Thymus (tissue), 11 donors: ENCODE measurements around the gene KBTBD8. TPM values are rescaled to one million over a fixed set of nuclear protein-coding genes. Genes with fewer than 3 reads are reported as not detected.

ENCODE experiments used
- DNase-seq, 9 donors: peaks; one replicate each; pipeline ENCODE4 v3.0.0-alpha.2; 2013; ENCODE audit warnings: low spot score in 9 of 9, low read depth in 6 of 9, missing footprints in 1 of 9
- H3K27ac ChIP-seq, 2 donors: one replicate each; pipeline ENCODE4 v1.5.1; 2013; ENCODE audit warnings: control low read depth in 1 of 2, low read depth in 1 of 2, low read length in 1 of 2, mild to moderate bottlenecking in 1 of 2, moderate library complexity in 1 of 2
- H3K27me3 ChIP-seq, 2 donors: one replicate each; pipeline ENCODE4 v1.5.1; 2013; ENCODE audit warnings: low read length in 1 of 2; ENCODE audit not compliant: control insufficient read depth in 2 of 2, insufficient read depth in 1 of 2
- H3K36me3 ChIP-seq, 2 donors: one replicate each; pipeline ENCODE4 v1.5.1; 2013; ENCODE audit warnings: low read length in 1 of 2, mild to moderate bottlenecking in 1 of 2, moderate library complexity in 1 of 2; ENCODE audit not compliant: control insufficient read depth in 2 of 2, insufficient read depth in 2 of 2
- H3K4me1 ChIP-seq, 2 donors: one replicate each; pipeline ENCODE4 v1.5.1; 2013; ENCODE audit warnings: low read length in 2 of 2; ENCODE audit not compliant: control insufficient read depth in 2 of 2, insufficient read depth in 2 of 2
- H3K4me3 ChIP-seq, 2 donors: one replicate each; pipeline ENCODE4 v1.5.1; 2013; ENCODE audit warnings: low read length in 2 of 2, control low read depth in 1 of 2, mild to moderate bottlenecking in 1 of 2
- H3K9me3 ChIP-seq, 2 donors: one replicate each; pipeline ENCODE4 v1.5.1; 2013; ENCODE audit warnings: low read length in 1 of 2, mild to moderate bottlenecking in 1 of 2; ENCODE audit not compliant: control insufficient read depth in 2 of 2, insufficient read depth in 1 of 2
- WGBS: extraction: QIAGEN DNeasy Blood & Tissue Kit; methylation state at CpG from one replicate; pipeline ENCODE4 v1.1.7; 2013; 5-methylcytosine and 5-hydroxymethylcytosine counted together
- polyA plus RNA-seq: library from polyadenylated mRNA; stranded (reverse); fragments of 200-250 nt; gene quantifications from one replicate; pipeline ENCODE4 v1.2.3, GENCODE V29; 2013
- total RNA-seq: library from RNA; stranded (reverse); fragments of 120-200 nt; gene quantifications from one replicate; pipeline ENCODE4 v1.2.4, GENCODE V29; 2013
- donor health status: healthy.

Gene KBTBD8
- total and polyA plus RNA-seq, 2 donors = 2.9 to 6.9 TPM

DNA sequence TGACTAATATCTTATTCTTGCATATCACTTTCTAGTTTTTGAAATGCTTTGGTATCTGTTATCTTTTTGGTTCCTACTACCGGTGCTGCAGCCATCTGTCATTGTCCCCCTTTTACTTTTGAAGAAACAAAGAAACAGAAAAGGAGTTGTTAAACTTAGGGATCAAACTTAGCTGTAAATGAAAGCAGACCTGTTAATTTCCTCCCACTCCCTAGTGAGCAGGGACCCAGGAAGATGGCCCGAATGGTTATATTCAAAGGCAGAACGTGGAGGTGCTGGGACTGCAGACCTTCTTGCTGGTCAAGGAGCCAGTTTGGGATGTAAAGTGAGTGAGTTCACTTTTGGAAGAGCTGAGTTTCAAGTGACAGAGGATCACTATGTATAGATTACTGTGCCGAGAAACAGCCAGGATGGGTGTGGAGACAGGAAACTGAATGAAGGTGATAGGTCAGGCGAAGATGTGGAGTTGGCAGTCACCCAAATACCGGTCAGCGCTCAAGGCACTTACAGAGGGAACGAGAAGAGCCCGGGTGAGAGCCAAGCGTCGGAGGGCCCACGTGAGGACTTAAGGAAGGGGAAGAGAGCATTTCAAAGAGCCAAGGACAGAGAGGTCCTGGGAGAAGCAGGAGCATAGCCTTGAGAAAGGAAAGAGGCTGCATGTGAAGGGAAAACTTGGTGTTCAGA is 20.1 kb downstream of the KBTBD8 start:
- Histone ChIP-seq H3K4me1 (peaks cover 2 to 3% of the 10 kb centered on the region in 2 donors), H3K4me3 (no peak overlapping the region), H3K27me3 (no peaks in the 10 kb centered on the region), H3K36me3 (no peaks in the 10 kb centered on the region), H3K27ac (no peak overlapping the region), H3K9me3 (no peaks in the 10 kb centered on the region)
- WGBS = 57% methylated on average over 12 of the region's 12 CpGs
- no peak for DNase-seq

DNA sequence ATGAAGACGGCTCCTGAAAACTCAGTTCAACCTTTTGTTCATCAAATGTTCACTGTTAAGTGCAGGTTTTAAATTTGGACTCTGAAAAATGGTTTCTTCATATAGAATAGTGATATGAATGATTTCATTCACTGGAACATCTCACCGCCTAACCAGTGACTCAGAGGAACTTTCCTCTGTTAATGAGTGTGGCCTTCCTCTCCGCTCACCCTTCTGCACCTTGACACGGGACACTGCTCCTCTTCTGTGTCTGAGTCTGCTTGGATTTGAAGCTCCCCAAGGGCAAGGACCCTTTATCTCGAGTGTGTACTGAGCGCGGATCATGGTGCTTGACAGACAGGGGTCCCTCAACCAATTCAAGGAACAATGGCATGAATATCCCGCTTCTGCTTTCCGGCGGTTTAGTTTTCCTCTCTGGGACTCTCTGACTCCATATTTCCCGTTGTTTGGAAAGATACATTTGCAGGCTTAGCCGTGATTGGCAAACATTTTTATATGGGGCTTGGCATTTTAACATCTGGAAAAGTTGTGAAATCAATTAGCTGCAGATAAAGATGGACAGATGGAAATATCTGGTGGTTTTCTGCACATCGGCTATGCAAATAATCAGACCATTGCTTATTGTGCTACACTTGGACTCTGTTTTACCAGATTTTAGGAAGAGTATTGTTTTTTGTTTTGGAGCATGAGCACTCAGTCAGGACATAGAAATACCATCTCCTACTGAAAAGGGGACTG is 20.9 kb downstream of the KBTBD8 start:
- Histone ChIP-seq H3K4me3 (no peak overlapping the region), H3K36me3 (no peaks in the 10 kb centered on the region), H3K27me3 (no peaks in the 10 kb centered on the region), H3K9me3 (no peaks in the 10 kb centered on the region), H3K4me1 (peaks cover 2 to 3% of the 10 kb centered on the region in 2 donors), H3K27ac (no peak overlapping the region)
- WGBS = 97% methylated on average over 13 of the region's 13 CpGs
- DNase-seq = no peak

DNA sequence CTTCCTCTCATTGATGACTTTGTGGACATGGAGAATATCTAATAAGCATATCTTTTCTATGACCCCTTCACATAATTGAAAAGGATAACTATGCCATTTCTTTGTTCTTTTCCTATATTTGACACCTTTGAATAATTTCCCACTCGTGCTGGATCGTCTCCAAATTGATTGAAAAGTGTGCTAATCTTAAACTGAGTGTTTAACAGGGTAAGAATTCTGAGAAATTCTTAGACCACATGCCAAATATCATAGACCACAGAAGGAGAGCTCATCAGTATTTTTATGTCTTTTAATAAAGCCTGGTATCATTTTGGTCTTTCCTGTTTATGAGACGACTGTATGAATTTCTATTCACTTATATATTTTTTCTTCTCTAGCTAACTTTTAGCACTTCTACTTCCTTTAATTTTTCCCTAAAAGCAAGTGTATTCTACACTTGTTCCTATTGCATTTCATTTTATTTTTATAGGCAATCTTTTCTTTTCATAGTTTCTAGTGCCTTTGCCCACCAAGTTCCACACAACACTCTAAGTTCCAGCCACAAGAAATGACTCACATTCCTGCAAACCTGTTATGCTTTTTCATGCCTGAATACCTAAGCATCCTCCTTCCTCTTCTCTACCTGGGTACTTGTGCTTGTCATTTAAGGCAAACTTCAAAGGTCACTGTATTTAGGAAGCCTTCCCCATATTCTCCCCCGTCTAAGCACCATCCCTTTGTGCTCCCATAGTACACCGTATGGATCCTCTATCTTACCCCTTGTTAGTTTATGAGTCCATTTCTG is 30.1 kb downstream of the KBTBD8 start:
- Histone ChIP-seq H3K27me3 (no peaks in the 10 kb centered on the region), H3K36me3 (no peaks in the 10 kb centered on the region), H3K4me1 (no peaks in the 10 kb centered on the region), H3K27ac (no peak overlapping the region), H3K9me3 (no peaks in the 10 kb centered on the region), H3K4me3 (no peak overlapping the region)
- 91% methylated on average over 5 of the region's 5 CpGs for WGBS
- DNase-seq = no peak

DNA sequence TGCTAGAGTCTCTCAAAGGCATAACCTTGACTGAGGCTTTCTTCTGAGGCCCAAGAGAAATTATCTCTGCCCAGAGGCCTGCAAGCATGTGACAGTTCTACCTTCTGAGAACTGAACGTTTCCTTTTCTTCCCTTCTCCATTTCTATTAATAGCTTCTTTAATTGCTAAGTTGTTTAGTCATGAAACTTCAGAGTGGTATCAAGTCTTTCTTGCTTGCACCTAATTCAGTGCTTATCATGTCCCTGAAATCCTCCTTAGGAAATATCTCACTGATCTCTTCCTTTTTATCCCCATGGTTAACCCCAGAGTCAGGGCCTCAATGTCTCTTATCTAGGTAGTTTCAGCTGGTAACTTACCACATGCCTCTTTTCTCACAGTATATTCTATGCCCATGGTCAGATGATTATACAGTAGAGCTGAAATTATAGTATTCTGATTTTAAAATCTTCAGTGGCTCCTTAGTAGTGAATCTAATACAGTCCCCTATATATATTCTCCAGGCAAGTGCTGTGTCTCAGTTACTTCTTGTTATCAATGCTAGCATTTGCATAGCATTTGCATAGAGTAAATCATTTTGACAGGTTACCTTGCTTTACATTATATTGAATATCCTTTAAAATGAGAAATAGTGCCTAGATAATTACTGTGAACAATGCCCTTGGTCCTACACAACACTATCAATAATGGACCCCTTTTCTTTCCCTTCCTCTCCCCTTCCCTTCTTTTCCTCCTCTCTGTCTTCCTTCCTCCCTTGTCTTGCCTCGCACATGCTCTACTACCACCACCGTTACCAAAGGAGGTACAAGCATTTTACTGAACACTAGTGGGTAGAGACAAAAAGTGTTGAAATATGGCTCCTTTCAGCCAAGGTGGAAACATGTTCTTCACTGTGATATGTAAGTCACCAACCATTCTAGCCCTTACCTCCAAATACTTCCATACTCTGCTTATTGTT is 33.0 kb downstream of the KBTBD8 start:
- Histone ChIP-seq H3K27ac (no peak overlapping the region), H3K9me3 (no peaks in the 10 kb centered on the region), H3K27me3 (peaks cover 0 to 2% of the 10 kb centered on the region in 2 donors), H3K4me1 (no peaks in the 10 kb centered on the region), H3K36me3 (no peaks in the 10 kb centered on the region), H3K4me3 (no peak overlapping the region)
- 34% methylated on average over 3 of the region's 3 CpGs for WGBS
- DNase-seq = no peak

DNA sequence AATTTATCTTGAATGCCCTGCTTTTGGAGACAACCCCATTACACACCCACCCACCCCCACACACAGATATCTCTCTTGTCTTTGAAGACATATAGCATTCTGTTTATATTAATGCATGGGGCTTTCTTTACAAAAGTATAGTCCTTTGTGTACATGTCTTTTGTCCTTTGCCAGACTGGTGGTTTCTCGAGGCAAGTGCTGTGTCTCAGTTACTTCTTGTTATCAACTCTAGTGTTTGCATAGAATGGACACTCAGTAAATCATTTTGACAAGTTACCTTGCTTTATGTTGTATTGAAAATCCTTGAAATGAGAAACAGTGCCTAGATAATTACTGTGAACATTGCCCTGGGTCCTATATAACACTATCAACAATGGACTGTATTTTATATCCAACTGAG is 33.9 kb downstream of the KBTBD8 start:
- Histone ChIP-seq H3K9me3 (no peaks in the 10 kb centered on the region), H3K36me3 (no peaks in the 10 kb centered on the region), H3K4me3 (no peak overlapping the region), H3K4me1 (no peaks in the 10 kb centered on the region), H3K27ac (no peak overlapping the region), H3K27me3 (peaks cover 0 to 2% of the 10 kb centered on the region in 2 donors)
- WGBS = 91% methylated on average over 1 of the region's 1 CpG
- no peak for DNase-seq

DNA sequence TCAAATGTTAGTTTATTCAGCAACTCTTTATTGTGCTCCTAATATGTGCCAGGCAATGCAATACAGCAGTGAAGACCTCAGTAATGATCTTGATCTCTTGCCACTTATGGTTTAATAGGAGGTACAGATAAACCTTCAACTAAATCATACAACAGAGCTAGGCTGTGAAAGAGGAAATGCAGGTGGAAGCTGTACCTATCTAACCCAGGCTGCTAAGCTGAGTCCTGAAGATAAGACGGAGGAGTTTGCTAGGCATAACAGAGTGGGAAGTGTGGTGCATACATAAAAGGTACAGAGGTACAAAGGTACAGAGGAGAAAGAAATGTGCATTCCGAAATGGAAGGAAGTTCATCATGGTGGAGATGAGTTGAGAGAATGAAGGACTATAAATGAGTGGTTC is 35.0 kb downstream of the KBTBD8 start:
- no peak overlapping the region for H3K4me3 ChIP-seq
- peaks cover 0 to 2% of the 10 kb centered on the region in 2 donors for H3K27me3 ChIP-seq
- H3K4me1 ChIP-seq = no peaks in the 10 kb centered on the region
- DNase-seq = no peak
- H3K36me3 ChIP-seq = no peaks in the 10 kb centered on the region
- H3K9me3 ChIP-seq = no peaks in the 10 kb centered on the region
- WGBS = 68% methylated on average over 2 of the region's 2 CpGs
- H3K27ac ChIP-seq = no peak overlapping the region

DNA sequence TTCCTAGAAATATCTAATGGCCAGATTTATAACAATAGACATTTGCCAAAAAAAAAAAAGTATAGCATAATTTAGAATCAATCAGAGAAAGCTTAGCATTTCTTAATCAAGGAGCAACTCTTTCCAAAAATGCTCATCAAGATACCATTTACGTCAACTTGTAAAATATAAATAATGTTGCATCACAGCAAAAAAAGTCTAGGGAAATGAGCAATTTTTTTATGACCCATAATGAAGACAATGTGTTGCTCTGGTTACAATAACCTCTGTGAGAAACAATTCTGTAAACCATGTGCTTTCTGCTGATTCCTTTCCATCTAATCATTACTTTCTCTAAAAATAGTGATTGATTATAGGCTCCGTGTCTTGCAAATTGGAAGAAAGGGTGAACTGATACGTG is 36.3 kb downstream of the KBTBD8 start:
- Histone ChIP-seq H3K27ac (no peak overlapping the region), H3K4me3 (no peak overlapping the region), H3K9me3 (no peaks in the 10 kb centered on the region), H3K36me3 (no peaks in the 10 kb centered on the region), H3K27me3 (peaks cover 0 to 2% of the 10 kb centered on the region in 2 donors), H3K4me1 (no peaks in the 10 kb centered on the region)
- 98% methylated on average over 3 of the region's 3 CpGs for WGBS
- no peak for DNase-seq

DNA sequence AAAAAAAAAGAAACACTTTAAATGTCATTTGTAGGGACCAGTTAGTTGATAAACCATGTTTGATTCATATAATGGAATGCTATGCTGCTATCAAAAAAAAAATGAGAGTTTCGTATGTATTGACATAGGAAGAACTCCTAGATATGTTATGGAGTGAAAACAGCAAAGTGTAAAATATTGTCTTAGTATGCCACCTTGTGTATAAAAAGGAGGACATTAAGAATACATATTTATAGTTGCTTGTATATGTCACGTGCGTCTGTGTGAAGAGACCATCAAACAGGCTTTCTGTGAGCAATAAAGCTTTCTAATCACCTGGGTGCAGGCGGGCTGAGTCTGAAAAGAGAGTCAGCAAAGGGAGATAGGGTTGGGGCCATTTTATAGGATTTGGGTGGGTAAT is 39.5 kb downstream of the KBTBD8 start:
- Histone ChIP-seq H3K36me3 (no peaks in the 10 kb centered on the region), H3K27me3 (peaks cover 0 to 2% of the 10 kb centered on the region in 2 donors), H3K27ac (no peak overlapping the region), H3K9me3 (no peaks in the 10 kb centered on the region), H3K4me1 (no peaks in the 10 kb centered on the region), H3K4me3 (no peak overlapping the region)
- whole genome bisulfite sequencing = 77% methylated on average over 4 of the region's 4 CpGs
- no peak for DNase-seq
